Measurements from ENCODE around the gene C1QTNF12. TPM values are rescaled to one million over a fixed set of nuclear protein-coding genes. Genes with fewer than 3 reads are reported as not detected.

Gene C1QTNF12
- total and polyA plus RNA-seq, 4 donors, result 1.2 to 3.0 (median 2.0) TPM

DNA sequence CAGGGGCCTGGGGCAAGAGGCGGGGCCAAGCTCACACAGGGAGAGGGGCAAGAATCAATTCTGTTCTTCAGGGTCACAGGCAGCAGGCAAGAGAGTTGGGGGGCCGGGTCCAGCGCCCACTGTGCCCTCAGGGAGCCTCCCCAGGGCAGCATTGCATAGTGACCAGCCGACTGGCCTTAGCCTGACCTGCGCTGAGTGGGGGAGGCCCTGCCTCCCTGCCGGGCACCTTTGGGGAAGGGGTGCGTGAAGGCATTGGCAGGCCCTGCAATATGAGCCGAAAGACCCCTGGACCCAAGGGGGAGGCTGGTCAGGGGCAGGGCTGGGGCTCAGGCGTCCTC, 45.9 kb upstream of the C1QTNF12 start:
- no peaks in the 10 kb centered on the region for H3K9me3 ChIP-seq (ENCODE audit: control insufficient read depth in 4 of 4, insufficient read depth in 3 of 4, low read length in 3 of 4)
- H3K36me3 ChIP-seq (ENCODE audit: control insufficient read depth in 4 of 4, insufficient read depth in 4 of 4, low read length in 4 of 4), result peaks cover 0 to 19% (median 4%) of the 10 kb centered on the region in 4 donors
- no peak overlapping the region for H3K27ac ChIP-seq (ENCODE audit: low read depth in 1 of 2, low read length in 1 of 2)
- peaks cover 0 to 2% (median 0%) of the 10 kb centered on the region in 5 donors for H3K4me1 ChIP-seq (ENCODE audit: control insufficient read depth in 5 of 5, insufficient read depth in 5 of 5, low read length in 5 of 5)
- no peak overlapping the region for H3K4me3 ChIP-seq
- ATAC-seq (ENCODE audit: insufficient read depth, low FRiP score) (no peak), DNase-seq (no peak)
- H3K27me3 ChIP-seq (ENCODE audit: control insufficient read depth in 3 of 3, insufficient read depth in 3 of 3, low read length in 2 of 3), result peaks cover 0 to under 1% (median 0%) of the 10 kb centered on the region in 3 donors
- H3K9ac ChIP-seq (ENCODE audit: insufficient read depth in 1 of 2, low read length in 2 of 2), result no peak overlapping the region
- 90 to 93% methylated on average over 9 of the region's 9 CpGs for WGBS, 2 donors
- TF ChIP-seq, protein P1, sequence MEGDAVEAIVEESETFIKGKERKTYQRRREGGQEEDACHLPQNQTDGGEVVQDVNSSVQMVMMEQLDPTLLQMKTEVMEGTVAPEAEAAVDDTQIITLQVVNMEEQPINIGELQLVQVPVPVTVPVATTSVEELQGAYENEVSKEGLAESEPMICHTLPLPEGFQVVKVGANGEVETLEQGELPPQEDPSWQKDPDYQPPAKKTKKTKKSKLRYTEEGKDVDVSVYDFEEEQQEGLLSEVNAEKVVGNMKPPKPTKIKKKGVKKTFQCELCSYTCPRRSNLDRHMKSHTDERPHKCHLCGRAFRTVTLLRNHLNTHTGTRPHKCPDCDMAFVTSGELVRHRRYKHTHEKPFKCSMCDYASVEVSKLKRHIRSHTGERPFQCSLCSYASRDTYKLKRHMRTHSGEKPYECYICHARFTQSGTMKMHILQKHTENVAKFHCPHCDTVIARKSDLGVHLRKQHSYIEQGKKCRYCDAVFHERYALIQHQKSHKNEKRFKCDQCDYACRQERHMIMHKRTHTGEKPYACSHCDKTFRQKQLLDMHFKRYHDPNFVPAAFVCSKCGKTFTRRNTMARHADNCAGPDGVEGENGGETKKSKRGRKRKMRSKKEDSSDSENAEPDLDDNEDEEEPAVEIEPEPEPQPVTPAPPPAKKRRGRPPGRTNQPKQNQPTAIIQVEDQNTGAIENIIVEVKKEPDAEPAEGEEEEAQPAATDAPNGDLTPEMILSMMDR (IDR thresholded peaks at IDR 0.05; ENCODE audit: control extremely low read depth, extremely low read depth), result no peak

DNA sequence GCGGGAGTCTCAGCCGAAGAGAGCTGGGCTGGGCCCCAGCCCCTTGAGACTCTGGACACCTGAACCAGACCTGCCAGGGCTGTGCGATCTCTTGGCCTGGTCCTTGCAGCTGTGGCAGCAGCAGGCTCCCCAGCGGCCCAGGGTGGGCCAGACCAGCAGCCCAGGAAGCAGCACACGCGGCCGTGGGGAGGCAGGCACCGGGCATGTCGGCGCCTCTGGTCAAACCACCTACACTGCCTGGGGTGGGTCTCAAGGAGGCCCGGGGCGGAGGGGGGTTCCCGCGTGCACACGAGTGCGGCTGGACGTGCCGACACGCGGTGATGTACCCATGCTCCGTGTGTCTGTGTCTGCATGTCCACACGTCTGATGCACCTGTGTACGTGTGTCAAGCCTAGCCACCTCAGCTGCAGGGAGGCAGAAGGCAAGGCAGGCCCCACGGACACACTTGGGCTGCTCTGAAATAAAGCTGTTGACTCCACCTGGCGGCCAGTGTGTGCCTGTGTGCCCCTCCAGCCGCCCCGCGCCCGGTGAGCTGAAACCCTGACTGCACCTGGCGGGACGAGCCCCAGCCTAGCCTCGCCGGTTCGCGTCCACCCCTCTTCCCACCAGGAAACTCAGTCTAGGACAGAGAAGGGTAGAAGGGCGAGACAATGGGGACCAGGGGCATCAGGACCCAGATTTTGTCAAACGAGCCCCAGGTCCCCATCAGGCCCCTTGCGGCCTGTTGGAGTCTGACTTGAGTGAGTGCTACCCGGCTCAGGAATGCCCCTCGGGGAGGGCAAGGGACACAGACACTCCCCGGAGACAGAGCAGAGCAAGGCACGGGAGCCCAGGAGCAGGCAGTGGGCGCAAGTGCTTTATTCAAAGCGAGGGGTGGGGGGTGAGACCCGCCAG, 45.3 kb upstream of the C1QTNF12 start:
- ATAC-seq (ENCODE audit: insufficient read depth, low FRiP score) (peak; percentile 70), DNase-seq (peak; percentile 53 to 67 (median 63))
- no peak overlapping the region for H3K27ac ChIP-seq (ENCODE audit: low read depth in 1 of 2, low read length in 1 of 2)
- H3K9ac ChIP-seq (ENCODE audit: insufficient read depth in 1 of 2, low read length in 2 of 2), result no peak overlapping the region
- peaks cover 0 to 2% (median 0%) of the 10 kb centered on the region in 5 donors for H3K4me1 ChIP-seq (ENCODE audit: control insufficient read depth in 5 of 5, insufficient read depth in 5 of 5, low read length in 5 of 5)
- H3K9me3 ChIP-seq (ENCODE audit: control insufficient read depth in 4 of 4, insufficient read depth in 3 of 4, low read length in 3 of 4), result no peaks in the 10 kb centered on the region
- TF ChIP-seq, protein P1 (IDR thresholded peaks at IDR 0.05; ENCODE audit: control extremely low read depth, extremely low read depth), result peak; percentile 44
- peaks cover 0 to 6% (median 0%) of the 10 kb centered on the region in 3 donors for H3K27me3 ChIP-seq (ENCODE audit: control insufficient read depth in 3 of 3, insufficient read depth in 3 of 3, low read length in 2 of 3)
- 42 to 55% methylated on average over 45 of the region's 45 CpGs for WGBS, 2 donors
- no peak overlapping the region for H3K4me3 ChIP-seq
- H3K36me3 ChIP-seq (ENCODE audit: control insufficient read depth in 4 of 4, insufficient read depth in 4 of 4, low read length in 4 of 4), result peaks cover 0 to 18% (median 3%) of the 10 kb centered on the region in 4 donors

DNA sequence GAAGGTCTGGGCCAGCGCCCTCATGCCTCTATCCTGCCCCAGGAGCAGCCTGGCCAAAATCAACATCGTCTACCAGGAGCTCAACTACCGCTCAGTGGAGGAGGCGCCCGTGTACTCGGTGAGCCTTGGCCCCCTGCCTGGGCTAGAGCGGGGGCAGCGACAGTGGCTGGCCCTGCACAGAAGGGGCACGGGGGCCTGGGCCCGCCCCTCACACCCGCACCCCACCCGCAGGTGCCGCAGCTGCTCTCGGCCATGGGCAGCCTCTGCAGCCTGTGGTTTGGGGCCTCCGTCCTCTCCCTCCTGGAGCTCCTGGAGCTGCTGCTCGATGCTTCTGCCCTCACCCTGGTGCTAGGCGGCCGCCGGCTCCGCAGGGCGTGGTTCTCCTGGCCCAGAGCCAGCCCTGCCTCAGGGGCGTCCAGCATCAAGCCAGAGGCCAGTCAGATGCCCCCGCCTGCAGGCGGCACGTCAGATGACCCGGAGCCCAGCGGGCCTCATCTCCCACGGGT, 44.6 kb upstream of the C1QTNF12 start:
- H3K27ac ChIP-seq (ENCODE audit: low read depth in 1 of 2, low read length in 1 of 2), result no peak overlapping the region
- H3K9ac ChIP-seq (ENCODE audit: insufficient read depth in 1 of 2, low read length in 2 of 2), result no peak overlapping the region
- no peak for DNase-seq
- no peak for ATAC-seq (ENCODE audit: insufficient read depth, low FRiP score)
- TF ChIP-seq, protein P1 (IDR thresholded peaks at IDR 0.05; ENCODE audit: control extremely low read depth, extremely low read depth), result no peak
- peaks cover 0 to 6% (median 0%) of the 10 kb centered on the region in 3 donors for H3K27me3 ChIP-seq (ENCODE audit: control insufficient read depth in 3 of 3, insufficient read depth in 3 of 3, low read length in 2 of 3)
- H3K36me3 ChIP-seq (ENCODE audit: control insufficient read depth in 4 of 4, insufficient read depth in 4 of 4, low read length in 4 of 4), result peaks cover 0 to 18% (median 3%) of the 10 kb centered on the region in 4 donors
- H3K9me3 ChIP-seq (ENCODE audit: control insufficient read depth in 4 of 4, insufficient read depth in 3 of 4, low read length in 3 of 4), result no peaks in the 10 kb centered on the region
- H3K4me3 ChIP-seq, result no peak overlapping the region
- H3K4me1 ChIP-seq (ENCODE audit: control insufficient read depth in 5 of 5, insufficient read depth in 5 of 5, low read length in 5 of 5), result peaks cover 0 to 2% (median 0%) of the 10 kb centered on the region in 5 donors
- 48 to 53% methylated on average over 27 to 28 of the region's 28 CpGs for WGBS, 2 donors

Measured in lung (tissue), 12 donors.